Measurements from ENCODE around the gene DGAT2.
A peak's percentile ranks its signal among the peaks of the same experiment; 100 is the strongest.

Gene DGAT2

GRCh38 chr11:75768112-75768908 lies at the start of gene DGAT2:
TSS of gene DGAT2 (plus strand) at chr11:75768778. CDS start at chr11:75768992, 214 bp downstream.
- Mint-ChIP-seq H3K27me3 (ENCODE audit: low read depth) (peaks cover 25% of the 10 kb centered on the region), H3K4me3 (peak within 1 kb of the TSS; percentile 74), H3K27ac (peak within 1 kb of the TSS; percentile 74), H3K9me3 (no peaks in the 10 kb centered on the region), H3K4me1 (ENCODE audit: low read depth) (peaks cover 17% of the 10 kb centered on the region), H3K36me3 (ENCODE audit: low read depth) (no peaks in the 10 kb centered on the region)
- DNase-seq (ENCODE audit: low spot score): peak; percentile 69

- DNase-seq (ENCODE audit: low spot score): no peak
- no peaks in the 10 kb centered on the region for H3K4me1 Mint-ChIP-seq (ENCODE audit: low read depth)
- H3K9me3 Mint-ChIP-seq: no peaks in the 10 kb centered on the region
- H3K27me3 Mint-ChIP-seq (ENCODE audit: low read depth): peaks cover 12% of the 10 kb centered on the region
- H3K36me3 Mint-ChIP-seq (ENCODE audit: low read depth): no peaks in the 10 kb centered on the region
- H3K4me3 Mint-ChIP-seq: no peak overlapping the region
- H3K27ac Mint-ChIP-seq: no peak overlapping the region
Measured at GRCh38 chr11:75719340-75720239, 49.0 kb upstream of the DGAT2 start.

- no peaks in the 10 kb centered on the region for H3K4me1 Mint-ChIP-seq (ENCODE audit: low read depth)
- DNase-seq (ENCODE audit: low spot score): no peak
- H3K9me3 Mint-ChIP-seq: no peaks in the 10 kb centered on the region
- H3K36me3 Mint-ChIP-seq (ENCODE audit: low read depth): no peaks in the 10 kb centered on the region
- H3K4me3 Mint-ChIP-seq: no peak overlapping the region
- H3K27me3 Mint-ChIP-seq (ENCODE audit: low read depth): peaks cover 11% of the 10 kb centered on the region
- H3K27ac Mint-ChIP-seq: no peak overlapping the region
Measured at GRCh38 chr11:75720639-75721038, 47.9 kb upstream of the DGAT2 start.

GRCh38 chr11:75721852-75722668 lies 46.5 kb upstream of the DGAT2 start:
- no peak for DNase-seq (ENCODE audit: low spot score)
- no peaks in the 10 kb centered on the region for H3K36me3 Mint-ChIP-seq (ENCODE audit: low read depth)

GRCh38 chr11:75722669-75723042 lies 45.9 kb upstream of the DGAT2 start:
- H3K4me1 Mint-ChIP-seq (ENCODE audit: low read depth): no peaks in the 10 kb centered on the region
- no peak overlapping the region for H3K27ac Mint-ChIP-seq
- no peak for DNase-seq (ENCODE audit: low spot score)
- no peaks in the 10 kb centered on the region for H3K27me3 Mint-ChIP-seq (ENCODE audit: low read depth)
- no peak overlapping the region for H3K4me3 Mint-ChIP-seq
- H3K36me3 Mint-ChIP-seq (ENCODE audit: low read depth): no peaks in the 10 kb centered on the region
- H3K9me3 Mint-ChIP-seq: no peaks in the 10 kb centered on the region

More at GRCh38 chr11:75721852-75722668, 46.5 kb upstream of the DGAT2 start:
- Mint-ChIP-seq H3K4me3 (no peak overlapping the region), H3K4me1 (ENCODE audit: low read depth) (no peaks in the 10 kb centered on the region), H3K27me3 (ENCODE audit: low read depth) (peaks cover 3% of the 10 kb centered on the region), H3K9me3 (no peaks in the 10 kb centered on the region), H3K27ac (no peak overlapping the region)

- Mint-ChIP-seq H3K27me3 (ENCODE audit: low read depth) (no peaks in the 10 kb centered on the region), H3K4me1 (ENCODE audit: low read depth) (no peaks in the 10 kb centered on the region), H3K4me3 (no peak overlapping the region), H3K36me3 (ENCODE audit: low read depth) (no peaks in the 10 kb centered on the region), H3K27ac (no peak overlapping the region), H3K9me3 (no peaks in the 10 kb centered on the region)
- no peak for DNase-seq (ENCODE audit: low spot score)
Measured at GRCh38 chr11:75725547-75726320, 42.8 kb upstream of the DGAT2 start.

- Mint-ChIP-seq H3K27me3 (ENCODE audit: low read depth) (no peaks in the 10 kb centered on the region), H3K4me1 (ENCODE audit: low read depth) (no peaks in the 10 kb centered on the region), H3K4me3 (no peak overlapping the region), H3K36me3 (ENCODE audit: low read depth) (no peaks in the 10 kb centered on the region), H3K27ac (no peak overlapping the region), H3K9me3 (no peaks in the 10 kb centered on the region)
- DNase-seq (ENCODE audit: low spot score): no peak
Measured at GRCh38 chr11:75728992-75729391, 39.6 kb upstream of the DGAT2 start.

- H3K4me3 Mint-ChIP-seq: no peak overlapping the region
- H3K27ac Mint-ChIP-seq: no peak overlapping the region
- H3K9me3 Mint-ChIP-seq: no peaks in the 10 kb centered on the region
- no peaks in the 10 kb centered on the region for H3K4me1 Mint-ChIP-seq (ENCODE audit: low read depth)
- H3K27me3 Mint-ChIP-seq (ENCODE audit: low read depth): no peaks in the 10 kb centered on the region
- H3K36me3 Mint-ChIP-seq (ENCODE audit: low read depth): no peaks in the 10 kb centered on the region
- no peak for DNase-seq (ENCODE audit: low spot score)
Measured at GRCh38 chr11:75731095-75731494, 37.5 kb upstream of the DGAT2 start.

- no peaks in the 10 kb centered on the region for H3K36me3 Mint-ChIP-seq (ENCODE audit: low read depth)
- no peaks in the 10 kb centered on the region for H3K9me3 Mint-ChIP-seq
- no peak overlapping the region for H3K27ac Mint-ChIP-seq
- H3K4me3 Mint-ChIP-seq: no peak overlapping the region
- no peak for DNase-seq (ENCODE audit: low spot score)
- peaks cover 7% of the 10 kb centered on the region for H3K27me3 Mint-ChIP-seq (ENCODE audit: low read depth)
- H3K4me1 Mint-ChIP-seq (ENCODE audit: low read depth): no peaks in the 10 kb centered on the region
Measured at GRCh38 chr11:75733071-75733430, 35.5 kb upstream of the DGAT2 start.

- H3K4me1 Mint-ChIP-seq (ENCODE audit: low read depth): no peaks in the 10 kb centered on the region
- DNase-seq (ENCODE audit: low spot score): no peak
- H3K36me3 Mint-ChIP-seq (ENCODE audit: low read depth): no peaks in the 10 kb centered on the region
- H3K4me3 Mint-ChIP-seq: no peak overlapping the region
- no peak overlapping the region for H3K27ac Mint-ChIP-seq
- no peaks in the 10 kb centered on the region for H3K9me3 Mint-ChIP-seq
- H3K27me3 Mint-ChIP-seq (ENCODE audit: low read depth): peaks cover 7% of the 10 kb centered on the region
Measured at GRCh38 chr11:75733431-75734107, 35.0 kb upstream of the DGAT2 start.

GRCh38 chr11:75734491-75735180 lies 33.9 kb upstream of the DGAT2 start:
- H3K4me3 Mint-ChIP-seq: no peak overlapping the region

GRCh38 chr11:75735181-75735845 lies 33.3 kb upstream of the DGAT2 start:
- no peak for DNase-seq (ENCODE audit: low spot score)
- H3K9me3 Mint-ChIP-seq: no peaks in the 10 kb centered on the region
- peaks cover 18% of the 10 kb centered on the region for H3K27me3 Mint-ChIP-seq (ENCODE audit: low read depth)
- H3K36me3 Mint-ChIP-seq (ENCODE audit: low read depth): no peaks in the 10 kb centered on the region
- no peak overlapping the region for H3K4me3 Mint-ChIP-seq
- H3K27ac Mint-ChIP-seq: no peak overlapping the region
- H3K4me1 Mint-ChIP-seq (ENCODE audit: low read depth): no peaks in the 10 kb centered on the region

More at GRCh38 chr11:75734491-75735180, 33.9 kb upstream of the DGAT2 start:
- Mint-ChIP-seq H3K27me3 (ENCODE audit: low read depth) (peaks cover 12% of the 10 kb centered on the region), H3K36me3 (ENCODE audit: low read depth) (no peaks in the 10 kb centered on the region), H3K27ac (no peak overlapping the region), H3K4me1 (ENCODE audit: low read depth) (no peaks in the 10 kb centered on the region), H3K9me3 (no peaks in the 10 kb centered on the region)
- DNase-seq (ENCODE audit: low spot score): no peak
